ENCODE measurements around the gene ADAMTSL3.

The ADAMTSL3 gene

GRCh38 chr15:83844742-83845141, 190.8 kb downstream of the ADAMTSL3 start:
- no peak for DNase-seq

GRCh38 chr15:83845230-83845629, 191.3 kb downstream of the ADAMTSL3 start:
- no peak for DNase-seq

DNA sequence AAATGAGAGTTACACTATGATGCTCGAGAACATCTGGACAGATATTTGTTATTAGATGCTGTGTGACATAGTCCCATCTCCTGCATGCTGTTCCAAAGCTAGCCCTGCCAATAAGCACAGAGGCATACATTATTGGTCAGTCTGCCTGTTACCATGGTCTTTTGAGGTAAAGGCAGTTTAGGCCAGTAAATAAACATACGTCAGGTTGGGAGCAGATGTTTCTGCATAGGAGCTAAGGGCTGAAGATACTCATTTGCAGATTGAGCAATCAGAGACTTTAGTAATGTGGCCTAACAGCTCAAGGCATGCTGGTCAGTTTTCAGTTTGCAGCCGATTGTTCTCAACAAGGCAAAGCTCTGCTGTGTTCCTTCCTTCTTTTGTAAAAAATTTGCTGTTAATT, 192.9 kb downstream of the ADAMTSL3 start:
- no peak for DNase-seq

DNA sequence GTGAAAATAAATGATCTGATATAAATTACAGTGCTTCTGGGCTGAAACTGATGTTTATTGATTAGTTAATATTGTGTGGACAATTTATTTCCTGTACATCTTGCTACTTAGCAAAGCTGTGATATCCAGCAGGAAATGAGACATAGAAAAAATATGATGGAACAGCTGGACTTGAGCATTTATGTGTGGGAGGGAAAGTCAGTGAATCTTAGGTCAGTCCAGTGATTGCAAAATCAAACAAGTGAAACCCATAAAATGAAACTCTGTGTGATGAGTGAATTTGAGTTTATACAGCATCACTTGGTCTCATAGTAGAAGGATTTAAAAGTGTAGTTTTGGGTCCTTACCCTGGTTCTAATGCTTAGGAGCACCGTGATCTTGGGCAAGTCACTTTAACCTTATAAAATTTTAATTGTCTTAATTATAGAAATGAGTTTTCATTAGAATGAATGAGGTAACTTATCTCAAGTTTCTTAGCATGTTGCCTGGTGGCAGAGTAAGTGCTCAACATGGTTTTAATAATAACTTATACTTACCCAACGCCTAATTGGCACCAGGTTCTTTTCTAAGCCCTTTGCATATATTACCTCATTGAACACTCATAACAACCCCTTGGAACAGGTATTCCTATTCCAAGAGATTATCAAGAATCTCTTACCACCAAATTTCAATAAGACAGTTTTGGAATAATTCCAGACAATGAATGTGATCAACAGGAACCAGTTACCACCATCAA, 194.6 kb downstream of the ADAMTSL3 start:
- no peak for DNase-seq

DNA sequence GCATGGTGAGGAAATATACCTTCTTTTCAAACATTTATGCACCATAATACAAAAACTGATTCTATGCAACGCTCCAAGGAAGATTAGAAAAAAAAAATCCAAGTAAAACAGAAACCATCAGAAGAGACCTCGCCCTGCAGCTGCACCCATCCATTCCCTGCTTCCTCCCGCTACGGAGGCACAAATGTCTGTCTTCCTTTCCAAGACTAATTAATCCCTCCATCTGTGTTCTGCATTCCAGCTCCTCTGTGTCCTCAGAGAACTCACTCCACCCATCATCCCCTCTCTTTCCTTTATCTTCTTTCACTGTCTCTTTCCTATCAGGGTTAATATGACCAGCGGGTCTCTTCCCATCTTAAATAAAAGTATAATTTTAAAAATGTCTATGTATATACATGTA, 196.1 kb downstream of the ADAMTSL3 start:
- DNase-seq, result no peak

DNA sequence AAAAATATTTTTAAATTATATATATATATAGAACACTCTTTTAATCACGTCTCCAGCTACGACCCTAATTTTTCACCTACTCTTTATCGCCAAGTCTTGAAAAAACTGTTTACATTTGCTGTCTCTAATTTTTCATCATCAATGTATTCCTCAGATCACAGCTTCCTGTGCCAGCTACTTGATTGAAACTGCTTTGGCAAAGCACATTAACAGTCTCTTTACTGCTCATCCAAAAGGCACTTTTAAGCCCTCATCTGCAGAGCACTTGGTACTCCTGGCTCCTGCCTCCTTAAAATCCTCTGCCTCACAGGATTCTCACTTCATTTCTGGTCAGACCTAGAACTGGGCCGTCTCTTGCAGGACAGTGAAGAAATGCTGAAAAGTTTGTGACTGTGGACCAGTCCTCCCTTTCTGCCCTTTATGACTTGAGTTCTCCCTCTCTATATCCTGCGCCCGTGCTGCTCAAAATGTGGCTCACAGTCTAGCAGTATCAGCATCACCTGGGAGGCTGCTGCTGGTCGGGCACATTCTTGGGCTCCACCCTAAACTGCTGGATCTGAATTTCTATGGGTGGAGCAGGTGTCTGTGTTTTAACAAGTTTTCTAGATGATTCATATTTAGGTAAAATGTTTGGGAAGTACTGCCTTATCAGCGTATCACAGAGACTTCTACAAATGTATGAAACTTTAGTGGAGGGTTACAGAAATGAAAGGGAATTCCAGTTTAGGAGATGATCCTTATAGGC, 196.8 kb downstream of the ADAMTSL3 start:
- no peak for DNase-seq

DNA sequence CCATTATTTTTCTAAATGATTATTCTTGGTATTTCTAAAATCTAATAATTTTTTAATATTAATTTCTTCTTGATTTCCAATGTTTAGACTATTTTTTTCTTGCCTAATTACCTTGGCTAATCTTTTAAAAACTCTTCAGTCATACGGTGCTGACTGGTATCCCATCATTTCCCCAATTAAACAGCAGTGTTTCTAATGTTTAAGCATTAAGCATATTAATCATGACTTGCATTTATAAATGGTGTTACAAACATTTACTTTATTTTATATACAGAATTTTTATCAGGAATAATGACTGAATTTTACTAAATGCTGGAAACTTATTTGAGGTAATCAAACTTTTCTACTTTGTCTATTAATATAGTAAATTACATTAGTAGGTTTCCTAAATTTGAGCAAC, 199.3 kb downstream of the ADAMTSL3 start:
- DNase-seq, result no peak

DNA sequence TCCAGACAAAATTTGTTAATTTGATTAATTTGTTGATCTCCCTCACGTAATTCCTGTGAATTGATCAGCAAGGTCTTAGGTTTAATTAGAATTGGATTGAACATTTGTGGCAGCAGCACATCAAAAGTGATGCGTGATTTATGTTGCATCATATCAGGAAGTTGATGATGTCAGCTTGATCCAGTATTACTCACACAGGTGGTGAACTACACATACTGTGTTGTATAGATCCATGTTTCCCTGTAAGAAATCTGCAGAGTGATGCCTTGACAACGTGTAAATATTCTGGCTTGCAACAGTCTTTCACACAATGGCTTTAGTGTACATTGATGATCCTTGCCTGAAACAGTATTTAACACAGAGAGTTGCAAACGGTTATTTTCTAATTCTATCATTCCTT, 200.4 kb downstream of the ADAMTSL3 start:
- DNase-seq, result no peak

GRCh38 chr15:83854950-83855707, 201.2 kb downstream of the ADAMTSL3 start:
- no peak for DNase-seq

- DNase-seq, result no peak
Observed at GRCh38 chr15:83855956-83856355, 202.0 kb downstream of the ADAMTSL3 start.

- no peak for DNase-seq
Observed at GRCh38 chr15:83858820-83859505, 205.0 kb downstream of the ADAMTSL3 start.

DNA sequence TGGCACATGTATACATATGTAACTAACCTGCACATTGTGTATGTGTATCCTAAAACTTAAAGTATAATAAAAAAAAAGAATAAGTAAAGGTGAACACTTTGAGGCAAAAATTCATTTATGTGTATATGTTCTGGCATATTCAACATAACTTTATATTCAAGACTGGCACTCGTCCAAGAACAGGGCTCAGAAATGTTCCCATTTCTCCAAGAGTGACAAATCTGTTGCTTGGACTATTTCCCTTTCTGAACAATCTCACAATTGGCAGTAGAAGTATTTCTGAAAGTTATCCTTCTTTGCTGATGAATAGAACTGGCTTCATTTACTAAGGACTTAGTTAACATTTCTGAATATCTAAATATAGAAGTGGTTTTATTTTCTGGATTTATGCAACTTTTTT, 212.8 kb downstream of the ADAMTSL3 start:
- no peak for DNase-seq

GRCh38 chr15:83869341-83869740, 215.4 kb downstream of the ADAMTSL3 start:
- peak; percentile 58 for DNase-seq

- no peak for DNase-seq
Observed at GRCh38 chr15:83871808-83872559, 218.1 kb downstream of the ADAMTSL3 start.

DNA sequence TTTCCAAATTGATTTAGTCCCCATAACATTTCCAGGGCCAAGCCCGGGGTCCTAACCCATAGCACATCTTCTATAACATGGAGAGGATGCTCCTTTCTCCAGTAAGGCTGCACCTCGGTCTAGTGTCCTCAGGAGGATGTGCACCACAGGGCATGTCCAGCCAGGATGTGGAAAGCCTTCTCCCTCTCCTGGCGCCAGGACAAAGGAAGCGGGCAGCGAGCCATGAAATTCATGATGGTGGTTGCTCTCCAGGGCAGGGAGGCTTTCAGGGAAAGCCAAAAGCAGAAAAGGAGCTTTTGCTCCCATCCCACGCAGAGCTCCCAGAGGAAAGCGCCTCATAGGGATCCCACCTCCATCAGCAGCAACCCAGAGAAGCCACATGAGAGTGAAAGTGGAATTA, 220.0 kb downstream of the ADAMTSL3 start:
- DNase-seq, result no peak

GRCh38 chr15:83880529-83880928, 226.6 kb downstream of the ADAMTSL3 start:
- no peak for DNase-seq

DNA sequence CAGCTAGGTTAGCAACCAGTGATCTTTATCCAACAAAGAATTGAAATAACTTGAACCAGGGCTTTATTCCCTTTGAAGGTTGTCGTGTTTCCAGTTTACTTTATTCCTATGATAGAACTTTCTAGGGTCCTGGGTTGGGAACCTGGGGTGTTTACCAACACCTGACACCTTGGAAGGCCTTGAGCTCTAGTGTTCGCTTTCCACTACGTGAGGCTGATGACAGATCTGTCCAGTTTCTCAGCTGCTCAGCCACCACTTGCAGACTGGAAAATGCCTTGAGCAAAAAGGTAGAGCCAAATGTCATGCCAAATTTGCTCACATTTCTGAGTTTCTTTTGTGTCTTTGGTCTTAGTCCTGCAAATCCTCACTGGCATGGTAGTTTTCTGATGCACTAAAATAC, 227.2 kb downstream of the ADAMTSL3 start:
- DNase-seq, result no peak

DNA sequence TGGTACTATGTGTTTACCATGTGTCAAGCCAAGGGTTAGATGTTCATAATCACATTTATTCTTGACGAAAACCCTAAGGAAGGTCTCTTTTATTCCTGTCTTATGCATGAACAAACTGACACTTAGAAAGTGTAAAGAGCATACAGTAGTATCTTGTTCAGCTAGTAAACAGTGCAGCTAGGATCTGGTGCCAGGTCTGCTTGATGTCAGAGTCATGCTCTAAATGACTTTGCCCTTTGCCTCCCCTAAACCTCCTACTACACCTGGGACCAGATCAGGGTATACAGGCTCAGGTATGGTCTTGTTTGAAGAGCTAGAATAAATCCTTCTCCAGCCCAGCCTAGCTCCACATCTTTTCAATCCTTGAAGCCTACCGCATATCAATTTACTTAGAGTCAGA, 232.4 kb downstream of the ADAMTSL3 start:
- DNase-seq, result no peak

DNA sequence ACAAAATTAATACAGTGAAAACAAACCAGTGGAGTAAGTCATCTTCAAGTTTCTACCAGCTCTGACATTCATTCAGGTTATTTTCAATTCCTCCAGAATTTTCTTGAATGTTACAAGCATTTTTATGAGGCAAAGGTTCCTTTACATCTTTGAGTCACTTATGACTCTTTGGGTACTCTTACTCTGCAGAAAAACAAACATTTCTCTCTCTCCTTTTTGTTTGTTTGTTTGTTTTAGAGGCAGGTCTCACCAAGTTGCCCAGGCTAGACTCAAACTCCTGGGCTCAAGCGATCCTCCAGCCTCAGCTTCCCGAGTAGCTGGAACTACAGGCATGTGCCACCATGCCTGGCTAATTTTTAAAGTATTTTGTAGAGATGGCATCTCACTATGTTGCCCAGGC, 233.5 kb downstream of the ADAMTSL3 start:
- no peak for DNase-seq

DNA sequence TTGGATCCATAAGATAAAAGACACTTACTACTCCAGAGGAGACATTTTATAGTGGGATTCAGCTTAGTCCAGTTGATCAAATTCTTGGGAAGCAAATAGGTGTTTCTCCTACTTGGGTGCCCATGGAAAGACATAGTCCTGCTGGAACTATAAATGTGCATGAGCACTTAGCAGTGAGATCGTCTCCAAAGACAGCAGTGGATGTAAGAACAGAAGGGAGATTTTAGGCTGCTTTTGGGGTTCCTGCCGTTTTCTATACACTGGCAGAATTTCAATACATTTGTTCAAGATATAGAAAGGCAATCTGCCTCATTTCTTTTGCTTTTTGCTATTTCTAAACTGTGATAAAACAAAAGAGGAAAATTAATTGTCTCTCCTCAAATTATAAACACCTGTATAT, 234.0 kb downstream of the ADAMTSL3 start:
- DNase-seq, result no peak

DNA sequence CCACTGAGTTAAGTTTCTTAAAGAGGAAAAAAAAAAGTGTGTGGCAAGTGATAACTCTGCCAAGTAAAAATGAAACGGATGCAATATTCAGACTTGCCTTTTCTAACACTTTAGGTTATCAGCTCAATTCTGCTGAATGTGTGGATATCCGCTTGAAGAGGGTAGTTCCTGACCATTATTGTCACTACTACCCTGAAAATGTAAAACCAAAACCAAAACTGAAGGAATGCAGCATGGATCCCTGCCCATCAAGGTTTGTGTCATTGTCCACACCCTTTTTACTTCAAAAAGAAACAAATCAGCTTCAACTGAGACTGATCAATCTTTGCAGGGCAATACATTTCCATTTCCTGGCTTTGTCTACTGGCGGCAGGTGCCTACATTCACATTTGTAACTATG, 236.1 kb downstream of the ADAMTSL3 start:
- DNase-seq, result no peak

DNA sequence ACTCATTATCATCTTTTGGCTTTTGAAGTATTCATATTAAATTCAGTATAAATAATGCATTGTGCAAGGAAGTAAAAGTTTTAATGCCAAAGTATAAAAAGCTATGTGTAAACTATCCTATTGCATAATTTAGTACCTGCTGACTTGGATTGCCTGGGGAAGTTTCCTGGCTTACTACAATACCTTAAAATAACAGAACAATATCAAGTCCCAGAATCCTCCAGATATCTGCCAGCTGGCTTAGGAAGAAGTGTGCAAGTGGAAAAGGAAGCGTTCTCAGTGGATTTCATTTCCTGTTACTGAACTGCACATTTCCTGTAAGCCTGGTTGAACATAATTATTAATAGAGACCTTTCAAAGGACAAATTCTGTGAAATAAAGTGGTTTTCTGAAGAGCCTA, 236.7 kb downstream of the ADAMTSL3 start:
- no peak for DNase-seq

All from right forelimb (tissue), 1 donor.